NCI-H345 treated with DMSO at 0.1 percent for 48 hours (cell line): ENCODE results near the gene PALLD.

Experiments
- DNase-seq: peaks from one replicate; lab custom pipeline; 2025; ENCODE audit not compliant: unreplicated experiment; lab: John Stamatoyannopoulos, UW

The PALLD gene

GRCh38 chr4:168844353-168845049 lies 347.6 kb downstream of the PALLD start:
- DNase-seq: no peak

GRCh38 chr4:168845897-168846296 lies 349.0 kb downstream of the PALLD start:
- peak; percentile 66 for DNase-seq

- DNase-seq: no peak
These were observed 349.6 kb downstream of the PALLD start for GRCh38 chr4:168846414-168846813.

GRCh38 chr4:168847771-168848502 lies 351.1 kb downstream of the PALLD start:
- DNase-seq: no peak

GRCh38 chr4:168849030-168849675 lies 352.3 kb downstream of the PALLD start:
- DNase-seq: no peak

GRCh38 chr4:168849997-168850396 lies 353.1 kb downstream of the PALLD start:
- DNase-seq: no peak

GRCh38 chr4:168852387-168852786 lies 355.5 kb downstream of the PALLD start:
- DNase-seq: no peak

GRCh38 chr4:168852933-168853713 lies 356.3 kb downstream of the PALLD start:
- DNase-seq: no peak

- no peak for DNase-seq
These were observed 356.9 kb downstream of the PALLD start for GRCh38 chr4:168853770-168854169.

GRCh38 chr4:168854350-168854921 lies 357.6 kb downstream of the PALLD start:
- no peak for DNase-seq

GRCh38 chr4:168856312-168856711 lies 359.5 kb downstream of the PALLD start:
- no peak for DNase-seq

GRCh38 chr4:168857009-168857408 lies 360.2 kb downstream of the PALLD start:
- DNase-seq: no peak

- DNase-seq: no peak
These were observed 360.9 kb downstream of the PALLD start for GRCh38 chr4:168857546-168858314.

GRCh38 chr4:168859100-168859499 lies 362.2 kb downstream of the PALLD start:
- no peak for DNase-seq

- no peak for DNase-seq
These were observed 363.2 kb downstream of the PALLD start for GRCh38 chr4:168859888-168860694.

- DNase-seq: no peak
These were observed 364.0 kb downstream of the PALLD start for GRCh38 chr4:168860827-168861226.

GRCh38 chr4:168863719-168864647 lies 367.1 kb downstream of the PALLD start:
- DNase-seq: no peak

GRCh38 chr4:168864821-168865541 lies 368.1 kb downstream of the PALLD start:
- DNase-seq: no peak
